Activated B cell treated with CpG ODN at 0.5 μM for 24 hours (primary cell): Measurements from ENCODE around the gene CLCC1. TPM values are rescaled to one million over a fixed set of nuclear protein-coding genes. Genes with fewer than 3 reads are reported as not detected.

Experiments
- ATAC-seq: fragments of 200-7000 bp; cut with Tn5 transposase; one replicate; pipeline ENCODE4 v1.10.0; 2021; ENCODE audit warnings: low read depth, mild to moderate bottlenecking, moderate library complexity
- CTCF ChIA-PET: fragments of 350-600 bp; sonication (Branson Sonifier 250); formaldehyde crosslinking; loops from one replicate; lab custom pipeline; 2021; ENCODE audit warnings: antibody characterized with exemption; lab: Charles Lee
- POLR2A ChIA-PET: fragments of 350-600 bp; sonication (Branson Sonifier 250); formaldehyde crosslinking; loops from one replicate; lab custom pipeline; 2021; ENCODE audit warnings: antibody characterized with exemption; lab: Charles Lee
- DNase-seq: peaks from one replicate; pipeline ENCODE4 v3.0.0; 2022
- H3K27ac Mint-ChIP-seq: one replicate; pipeline ENCODE4 v1.8.0; 2020; ENCODE audit warnings: mixed read lengths
- H3K27me3 Mint-ChIP-seq: one replicate; pipeline ENCODE4 v1.8.0; 2021; ENCODE audit warnings: mixed read lengths
- H3K36me3 Mint-ChIP-seq: one replicate; pipeline ENCODE4 v1.8.0; 2021; ENCODE audit warnings: low read depth, mixed read lengths
- H3K4me1 Mint-ChIP-seq: one replicate; pipeline ENCODE4 v1.8.0; 2021; ENCODE audit warnings: mixed read lengths
- H3K4me3 Mint-ChIP-seq: one replicate; pipeline ENCODE4 v1.8.0; 2020; ENCODE audit warnings: mild to moderate bottlenecking, mixed read lengths
- H3K9me3 Mint-ChIP-seq: one replicate; pipeline ENCODE4 v1.8.0; 2020; ENCODE audit warnings: mixed read lengths
- CTCF ChIP-seq: fragments of 200-600 bp; IDR thresholded peaks from one replicate; pipeline ENCODE4 v1.8.0; 2022; ENCODE audit warnings: antibody characterized with exemption, mild to moderate bottlenecking
- intact Hi-C: fragments of 100-400 bp; cut with micrococcal nuclease; formaldehyde crosslinking; loops from one replicate; pipeline ENCODE4 v1.15.1; 2024
- total RNA-seq: library from RNA; stranded (reverse); gene quantifications from 2 replicates; pipeline ENCODE4 v1.2.3, GENCODE V29; 2022

The CLCC1 gene
- total RNA-seq, 1 donor from 2014 or later: 28.3 TPM

- ChIA-PET CTCF (no interaction called here), POLR2A (interaction anchor here (0.5 to 3.1 kb wide), 3 partner anchors 77 to 300 kb away, joined by 3 to 40 read pairs (median 4); partner anchors contain the start of gene HENMT1)
- Mint-ChIP-seq H3K27me3 (no peaks in the 10 kb centered on the region), H3K9me3 (no peaks in the 10 kb centered on the region), H3K27ac (no peak overlapping the region), H3K4me3 (no peak overlapping the region), H3K36me3 (peaks cover 26% of the 10 kb centered on the region), H3K4me1 (peaks cover 38% of the 10 kb centered on the region)
- DNase-seq (no peak), ATAC-seq (no peak)
- no peak for TF ChIP-seq CTCF
- intact Hi-C loops: loop anchor here (5.0 kb wide), 1 partner anchor 1376 kb away; the partner anchor contains the start of gene RBM15
Measured at GRCh38 chr1:108961198-108961597, 2.1 kb downstream of the CLCC1 start.

- peak overlapping the region; percentile 36 for H3K4me3 Mint-ChIP-seq
- ChIA-PET CTCF (no interaction called here), POLR2A (interaction anchor here (0.5 to 3.1 kb wide), 3 partner anchors 77 to 300 kb away, joined by 3 to 40 read pairs (median 4); partner anchors contain the start of gene HENMT1)
- no peak for DNase-seq
- H3K4me1 Mint-ChIP-seq: peaks cover 42% of the 10 kb centered on the region
- H3K27ac Mint-ChIP-seq: no peak overlapping the region
- TF ChIP-seq CTCF: no peak
- H3K27me3 Mint-ChIP-seq: no peaks in the 10 kb centered on the region
- ATAC-seq: no peak
- H3K36me3 Mint-ChIP-seq: peaks cover 30% of the 10 kb centered on the region
- intact Hi-C loops: loop anchor here (5.0 kb wide), 1 partner anchor 1377 kb away; the partner anchor contains the start of gene RBM15
- no peaks in the 10 kb centered on the region for H3K9me3 Mint-ChIP-seq
Measured at GRCh38 chr1:108960719-108961118, 2.6 kb downstream of the CLCC1 start.

GRCh38 chr1:108957888-108958287, 5.4 kb downstream of the CLCC1 start:
- ChIA-PET CTCF (no interaction called here), POLR2A (no interaction called here)
- intact Hi-C loops: no loop called here
- Mint-ChIP-seq H3K27me3 (no peaks in the 10 kb centered on the region), H3K9me3 (no peaks in the 10 kb centered on the region), H3K27ac (no peak overlapping the region), H3K4me3 (no peak overlapping the region), H3K4me1 (peaks cover 35% of the 10 kb centered on the region), H3K36me3 (peaks cover 47% of the 10 kb centered on the region)
- no peak for TF ChIP-seq CTCF
- DNase-seq: no peak
- ATAC-seq: no peak

- no peak overlapping the region for H3K4me3 Mint-ChIP-seq
- ATAC-seq (no peak), DNase-seq (no peak)
- intact Hi-C loops: no loop called here
- peaks cover 24% of the 10 kb centered on the region for H3K4me1 Mint-ChIP-seq
- no peaks in the 10 kb centered on the region for H3K9me3 Mint-ChIP-seq
- TF ChIP-seq CTCF: no peak
- H3K36me3 Mint-ChIP-seq: peaks cover 47% of the 10 kb centered on the region
- ChIA-PET CTCF (no interaction called here), POLR2A (no interaction called here)
- H3K27ac Mint-ChIP-seq: no peak overlapping the region
- H3K27me3 Mint-ChIP-seq: no peaks in the 10 kb centered on the region
Measured at GRCh38 chr1:108955881-108956280, 7.4 kb downstream of the CLCC1 start.

GRCh38 chr1:108955111-108955510, 8.2 kb downstream of the CLCC1 start:
- intact Hi-C loops: no loop called here
- Mint-ChIP-seq H3K27ac (no peak overlapping the region), H3K4me3 (no peak overlapping the region), H3K4me1 (peaks cover 17% of the 10 kb centered on the region), H3K27me3 (no peaks in the 10 kb centered on the region), H3K9me3 (no peaks in the 10 kb centered on the region), H3K36me3 (peaks cover 44% of the 10 kb centered on the region)
- TF ChIP-seq CTCF: no peak
- DNase-seq (no peak), ATAC-seq (no peak)
- ChIA-PET CTCF (no interaction called here), POLR2A (no interaction called here)
